Measurements from ENCODE around the gene STOX1. TPM values are rescaled to one million over a fixed set of nuclear protein-coding genes. Genes with fewer than 3 reads are reported as not detected.
"Not testable (repeated sequence)": the region's sequence is repeated elsewhere in the genome, so short reads cannot be mapped to it uniquely, and the experiment has no call there.

Gene STOX1
- total and polyA plus RNA-seq, 2 experiments from 2014 or later = 1.6 to 5.5 TPM

- no peak overlapping the region for H3K4me3 ChIP-seq
- H3K4me1 ChIP-seq (ENCODE audit: insufficient read depth) = no peaks in the 10 kb centered on the region
- H3K9me2 ChIP-seq (replicated peaks; ENCODE audit: insufficient read depth) = no peaks in the 10 kb centered on the region
- 98% methylated on average over 4 of the region's 4 CpGs for WGBS (ENCODE audit: low lambda C conversion rate, missing lambda C conversion rate)
- no peaks in the 10 kb centered on the region for H3K79me2 ChIP-seq
- no peak for DNase-seq (ENCODE audit: low spot score)
- no peaks in the 10 kb centered on the region for H3K36me3 ChIP-seq (replicated peaks; ENCODE audit: insufficient read depth, low read depth)
- no peaks in the 10 kb centered on the region for H3K9me3 ChIP-seq (ENCODE audit: low read depth)
- TF ChIP-seq CTCF (IDR thresholded peaks at IDR 0.05; ENCODE audit: poor library complexity) (no peak), EZH2 (IDR thresholded peaks at IDR 0.05; ENCODE audit: borderline replicate concordance) (no peak), EZH2phosphoT487 (IDR thresholded peaks at IDR 0.05; ENCODE audit: low read depth, severe bottlenecking, unreplicated experiment) (no peak)
- no peaks in the 10 kb centered on the region for H3K27me3 ChIP-seq
- H3K4me2 ChIP-seq = no peak overlapping the region
- H2AFZ ChIP-seq = no peak overlapping the region
- no peak overlapping the region for H3K27ac ChIP-seq
- H4K20me1 ChIP-seq (ENCODE audit: insufficient read depth, poor library complexity, severe bottlenecking) = no peaks in the 10 kb centered on the region
Measured at GRCh38 chr10:68832601-68833000, 5.3 kb downstream of the STOX1 start.

GRCh38 chr10:68837626-68838322 lies 10.4 kb downstream of the STOX1 start:
- H3K79me2 ChIP-seq = no peaks in the 10 kb centered on the region
- no peak overlapping the region for H3K4me2 ChIP-seq
- DNase-seq (ENCODE audit: low spot score) = no peak
- H3K4me3 ChIP-seq = no peak overlapping the region
- no peak overlapping the region for H3K27ac ChIP-seq
- no peak for TF ChIP-seq CTCF (IDR thresholded peaks at IDR 0.05; ENCODE audit: poor library complexity)
- H3K27me3 ChIP-seq = no peaks in the 10 kb centered on the region
- H4K20me1 ChIP-seq (ENCODE audit: insufficient read depth, poor library complexity, severe bottlenecking) = no peaks in the 10 kb centered on the region
- WGBS (ENCODE audit: low lambda C conversion rate, missing lambda C conversion rate) = 92% methylated on average over 8 of the region's 8 CpGs
- H2AFZ ChIP-seq = no peak overlapping the region
- no peaks in the 10 kb centered on the region for H3K9me3 ChIP-seq (ENCODE audit: low read depth)
- H3K4me1 ChIP-seq (ENCODE audit: insufficient read depth) = no peaks in the 10 kb centered on the region
- H3K36me3 ChIP-seq (replicated peaks; ENCODE audit: insufficient read depth, low read depth) = no peaks in the 10 kb centered on the region
- no peaks in the 10 kb centered on the region for H3K9me2 ChIP-seq (replicated peaks; ENCODE audit: insufficient read depth)

GRCh38 chr10:68840650-68841049 lies 13.3 kb downstream of the STOX1 start:
- not testable (repeated sequence) for H3K79me2 ChIP-seq; H3K9me3 ChIP-seq (ENCODE audit: low read depth); H4K20me1 ChIP-seq (ENCODE audit: insufficient read depth, poor library complexity, severe bottlenecking); H3K27me3 ChIP-seq; H3K4me3 ChIP-seq; H3K36me3 ChIP-seq (replicated peaks; ENCODE audit: insufficient read depth, low read depth); H3K27ac ChIP-seq; H3K4me1 ChIP-seq (ENCODE audit: insufficient read depth); H3K9me2 ChIP-seq (replicated peaks; ENCODE audit: insufficient read depth); DNase-seq (ENCODE audit: low spot score); H3K4me2 ChIP-seq; H2AFZ ChIP-seq
- 94% methylated on average over 9 of the region's 9 CpGs for WGBS (ENCODE audit: low lambda C conversion rate, missing lambda C conversion rate)

- H3K36me3 ChIP-seq (replicated peaks; ENCODE audit: insufficient read depth, low read depth) = no peaks in the 10 kb centered on the region
- WGBS (ENCODE audit: low lambda C conversion rate, missing lambda C conversion rate) = 75% methylated on average over 2 of the region's 2 CpGs
- no peak overlapping the region for H3K27ac ChIP-seq
- H4K20me1 ChIP-seq (ENCODE audit: insufficient read depth, poor library complexity, severe bottlenecking) = no peaks in the 10 kb centered on the region
- H3K27me3 ChIP-seq = no peaks in the 10 kb centered on the region
- H3K4me2 ChIP-seq = no peak overlapping the region
- H3K4me1 ChIP-seq (ENCODE audit: insufficient read depth) = no peaks in the 10 kb centered on the region
- H3K79me2 ChIP-seq = no peaks in the 10 kb centered on the region
- TF ChIP-seq EZH2phosphoT487 (IDR thresholded peaks at IDR 0.05; ENCODE audit: low read depth, severe bottlenecking, unreplicated experiment) (no peak), CTCF (IDR thresholded peaks at IDR 0.05; ENCODE audit: poor library complexity) (no peak), EZH2 (IDR thresholded peaks at IDR 0.05; ENCODE audit: borderline replicate concordance) (no peak)
- no peaks in the 10 kb centered on the region for H3K9me3 ChIP-seq (ENCODE audit: low read depth)
- DNase-seq (ENCODE audit: low spot score) = no peak
- H3K9me2 ChIP-seq (replicated peaks; ENCODE audit: insufficient read depth) = no peaks in the 10 kb centered on the region
- no peak overlapping the region for H3K4me3 ChIP-seq
- H2AFZ ChIP-seq = no peak overlapping the region
Measured at GRCh38 chr10:68848281-68848680, 20.9 kb downstream of the STOX1 start.
